Karpas-422 (cell line): ENCODE data around the gene PSMB9. TPM values are rescaled to one million over a fixed set of nuclear protein-coding genes. Genes with fewer than 3 reads are reported as not detected.
A peak's percentile ranks its signal among the peaks of the same experiment; 100 is the strongest.

Source experiments
- DNase-seq: peaks from one replicate; pipeline ENCODE4 v3.0.0-alpha.2; 2015
- H2AFZ ChIP-seq: fragments of 200-600 bp; sonication (generic); 2 replicates; pipeline ENCODE4 v1.6.1; 2014; ENCODE audit warnings: antibody characterized with exemption, low read length, mixed read lengths
- H3K27ac ChIP-seq: fragments of 200-600 bp; sonication (generic); 2 replicates; pipeline ENCODE4 v1.5.1; 2014; ENCODE audit warnings: mild to moderate bottlenecking, low read length, moderate library complexity
- H3K27me3 ChIP-seq: fragments of 200-600 bp; sonication (generic); 2 replicates; pipeline ENCODE4 v1.6.1; 2014; ENCODE audit warnings: low read length, mixed read lengths
- H3K36me3 ChIP-seq: fragments of 200-600 bp; sonication (generic); 2 replicates; pipeline ENCODE4 v1.6.1; 2014; ENCODE audit warnings: low read length, mixed read lengths; ENCODE audit not compliant: insufficient read depth
- H3K4me1 ChIP-seq: fragments of 200-600 bp; sonication (generic); 2 replicates; pipeline ENCODE4 v1.6.1; 2014; ENCODE audit warnings: mild to moderate bottlenecking, low read length, mixed read lengths
- H3K4me2 ChIP-seq: fragments of 200-600 bp; sonication (generic); 2 replicates; pipeline ENCODE4 v1.6.1; 2014; ENCODE audit warnings: low read length, low read depth, mild to moderate bottlenecking; ENCODE audit not compliant: poor library complexity, severe bottlenecking
- H3K4me3 ChIP-seq: fragments of 200-600 bp; sonication (generic); 2 replicates; pipeline ENCODE4 v1.5.1; 2014; ENCODE audit warnings: mild to moderate bottlenecking, antibody characterized with exemption, low read length, mixed read lengths
- H3K79me2 ChIP-seq: fragments of 200-600 bp; sonication (generic); 2 replicates; pipeline ENCODE4 v1.6.1; 2014; ENCODE audit warnings: mild to moderate bottlenecking, low read length, mixed read lengths
- H3K9ac ChIP-seq: fragments of 200-600 bp; sonication (generic); 2 replicates; pipeline ENCODE4 v1.6.0; 2014; ENCODE audit warnings: low read length
- H3K9me2 ChIP-seq: fragments of 200-600 bp; sonication (generic), shearing (Covaris generic); replicated peaks from 2 replicates; pipeline ENCODE4 v1.6.0; 2014; ENCODE audit warnings: mild to moderate bottlenecking, low read length, moderate library complexity; ENCODE audit not compliant: insufficient read depth
- H3K9me3 ChIP-seq: fragments of 300-700, 200-600 bp; sonication (generic); 2 replicates; pipeline ENCODE4 v1.6.1; 2014; ENCODE audit warnings: low read length, mixed read lengths
- H4K20me1 ChIP-seq: fragments of 200-600 bp; sonication (generic); 2 replicates; pipeline ENCODE4 v1.6.1; 2014; ENCODE audit warnings: mild to moderate bottlenecking, antibody characterized with exemption, low read length, low read depth; ENCODE audit not compliant: insufficient read depth
- total RNA-seq: library from RNA; depleted of rRNA; stranded (reverse); fragments of >200 nt; shearing (Covaris generic); gene quantifications from 2 replicates; pipeline ENCODE4 v1.2.3, GENCODE V29; 2014; ENCODE audit warnings: low replicate concordance

The PSMB9 gene
- total RNA-seq, 1 experiment from 2014 or later = 185 TPM

DNA sequence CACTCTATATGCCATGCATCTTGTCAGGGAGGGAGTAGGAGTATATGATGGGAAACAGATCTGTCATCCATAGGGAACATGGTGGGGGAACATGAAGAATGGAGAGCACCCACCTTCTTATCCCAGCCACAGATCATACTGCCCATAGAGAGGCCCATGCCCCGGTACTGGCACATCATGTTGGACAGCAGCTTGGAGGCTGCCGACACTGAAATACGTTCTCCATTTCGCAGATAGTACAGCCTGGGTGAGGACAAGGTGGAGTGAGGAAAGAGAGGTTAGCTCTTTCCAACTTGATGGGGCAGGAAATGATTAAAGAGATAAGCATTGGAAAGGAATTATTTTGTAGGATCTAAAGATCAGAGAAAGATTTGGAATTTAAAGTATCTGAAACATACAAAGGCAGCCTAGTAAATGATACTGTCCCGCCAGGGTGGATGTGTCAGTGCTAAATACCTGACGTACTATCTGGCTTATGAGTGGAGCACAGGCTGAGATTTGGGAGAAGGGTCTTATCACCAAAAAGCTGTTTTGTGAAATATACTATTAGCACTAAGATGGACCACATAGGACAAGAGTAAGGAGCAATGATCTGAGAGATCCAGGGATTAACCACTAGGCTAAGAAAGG, 11.9 kb upstream of the PSMB9 start:
- Histone ChIP-seq H3K9ac (peak overlapping the region; percentile 92), H3K4me2 (peak overlapping the region; percentile 97), H3K4me1 (peaks cover 66% of the 10 kb centered on the region), H3K27ac (peak overlapping the region; percentile 96), H2AFZ (no peak overlapping the region), H3K27me3 (no peaks in the 10 kb centered on the region), H3K9me3 (no peaks in the 10 kb centered on the region), H3K4me3 (peak overlapping the region; percentile 75), H3K9me2 (no peaks in the 10 kb centered on the region), H3K79me2 (peaks cover 52% of the 10 kb centered on the region), H3K36me3 (peaks cover 30% of the 10 kb centered on the region), H4K20me1 (no peaks in the 10 kb centered on the region)
- no peak for DNase-seq

DNA sequence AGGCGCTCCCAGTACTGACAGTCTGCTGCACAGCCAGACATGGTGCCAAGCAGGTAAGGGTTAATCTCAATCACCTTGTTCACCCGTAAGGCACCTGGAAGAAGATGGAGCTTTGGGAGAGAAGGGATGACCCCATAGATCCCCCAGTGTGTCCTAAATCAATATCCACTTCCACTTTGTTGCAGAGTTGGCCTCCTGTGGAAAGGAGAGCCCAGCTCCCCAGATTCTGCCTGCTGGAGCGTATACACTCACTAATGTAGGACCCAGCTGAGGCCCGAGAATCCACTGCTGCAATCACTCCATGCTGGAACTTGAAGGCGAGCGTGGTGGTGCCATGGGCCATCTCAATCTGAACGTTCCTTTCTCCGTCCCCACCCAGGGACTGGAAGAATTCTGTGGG, 11.3 kb upstream of the PSMB9 start:
- H4K20me1 ChIP-seq = no peaks in the 10 kb centered on the region
- peak overlapping the region; percentile 75 for H3K4me3 ChIP-seq
- H3K36me3 ChIP-seq = peaks cover 36% of the 10 kb centered on the region
- peak overlapping the region; percentile 96 for H3K27ac ChIP-seq
- H3K9me3 ChIP-seq = no peaks in the 10 kb centered on the region
- H3K27me3 ChIP-seq = no peaks in the 10 kb centered on the region
- peaks cover 66% of the 10 kb centered on the region for H3K4me1 ChIP-seq
- no peaks in the 10 kb centered on the region for H3K9me2 ChIP-seq
- no peak overlapping the region for H2AFZ ChIP-seq
- H3K79me2 ChIP-seq = peaks cover 48% of the 10 kb centered on the region
- DNase-seq = no peak
- peak overlapping the region; percentile 97 for H3K4me2 ChIP-seq
- H3K9ac ChIP-seq = peak overlapping the region; percentile 92

DNA sequence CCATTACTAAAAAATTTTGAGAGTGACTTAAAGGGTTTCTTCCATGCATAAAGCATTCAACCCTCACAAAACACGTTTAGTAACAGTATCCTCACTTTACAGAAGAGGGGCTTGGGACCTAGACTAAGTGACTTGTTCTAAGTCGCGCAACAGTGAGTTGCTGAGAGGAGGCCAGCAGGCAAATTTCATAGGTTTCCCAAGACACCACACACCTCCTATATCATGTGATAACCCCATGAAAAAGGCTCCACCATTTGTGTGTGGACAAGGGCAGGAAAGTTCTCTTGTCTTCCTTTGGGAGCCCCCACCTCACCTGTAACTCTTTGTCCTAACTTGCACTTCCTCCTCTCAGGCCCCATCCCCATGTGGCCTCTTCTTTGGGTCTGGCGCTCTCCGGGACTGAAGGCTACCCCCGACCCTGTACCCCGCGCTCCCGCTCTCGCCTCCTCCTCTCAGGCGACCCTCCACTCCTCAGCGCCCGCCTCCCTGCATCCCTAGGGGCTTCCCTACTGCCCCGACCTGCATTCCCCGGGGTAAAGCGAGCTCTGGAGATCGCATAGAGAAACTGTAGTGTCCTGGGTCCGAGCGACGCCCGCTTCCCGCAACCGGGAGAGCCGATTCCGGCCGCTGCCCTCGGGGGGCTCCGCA, 10.5 kb upstream of the PSMB9 start:
- H3K27ac ChIP-seq = peak overlapping the region; percentile 96
- H3K4me2 ChIP-seq = peak overlapping the region; percentile 97
- H3K4me1 ChIP-seq = peaks cover 72% of the 10 kb centered on the region
- H3K27me3 ChIP-seq = no peaks in the 10 kb centered on the region
- no peak overlapping the region for H2AFZ ChIP-seq
- peak overlapping the region; percentile 92 for H3K9ac ChIP-seq
- H3K4me3 ChIP-seq = peak overlapping the region; percentile 75
- no peaks in the 10 kb centered on the region for H3K9me3 ChIP-seq
- H3K9me2 ChIP-seq = no peaks in the 10 kb centered on the region
- peaks cover 46% of the 10 kb centered on the region for H3K79me2 ChIP-seq
- DNase-seq = peak; percentile 86
- peaks cover 43% of the 10 kb centered on the region for H3K36me3 ChIP-seq
- no peaks in the 10 kb centered on the region for H4K20me1 ChIP-seq

DNA sequence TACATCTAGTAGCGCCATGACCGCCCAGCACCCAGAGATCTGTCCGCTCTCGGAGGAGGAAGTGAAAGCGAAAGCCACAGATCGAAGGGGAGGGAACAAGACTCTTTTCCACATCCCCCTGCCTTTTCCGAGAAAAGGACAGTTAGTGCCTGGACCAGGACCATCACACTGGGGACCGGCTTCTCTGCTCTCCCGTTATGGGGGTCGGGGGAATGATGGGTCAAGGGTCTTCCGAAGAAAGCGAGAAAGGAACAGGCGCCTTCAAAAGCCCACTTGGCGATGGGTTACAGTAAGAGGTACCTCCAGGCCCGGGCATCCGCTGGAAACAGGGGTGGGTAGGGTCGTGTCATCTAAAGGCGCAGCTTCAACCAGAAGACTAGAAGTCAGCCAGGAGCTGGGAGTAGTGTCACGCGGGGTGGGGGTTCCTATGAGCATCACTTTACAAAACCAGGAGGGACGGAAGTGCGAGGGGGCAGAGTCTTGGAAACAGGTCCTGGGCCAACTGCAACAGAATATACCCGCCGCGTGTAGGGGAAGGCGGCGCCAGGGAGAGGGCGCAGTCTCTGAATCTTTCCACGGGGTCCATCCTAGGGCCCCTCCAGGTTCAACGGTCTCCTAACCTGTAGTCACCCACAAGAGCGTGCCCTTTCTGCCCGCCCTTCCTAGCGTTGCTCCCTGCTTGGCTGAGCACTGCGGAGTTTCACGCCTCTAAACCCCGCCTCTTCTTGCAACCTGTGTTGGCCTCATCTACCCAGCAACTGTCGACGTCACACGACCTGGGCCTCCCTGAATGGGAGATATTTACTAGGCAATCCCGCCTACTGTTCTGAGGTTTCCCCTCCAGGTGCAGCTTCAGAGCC, 9.8 kb upstream of the PSMB9 start, which contains the start of gene PSMB8:
PSMB8 (minus strand) TSS at position 69 of the 860 bp plus-strand sequence; CDS start at position 18, 51 bp downstream.
- peak within 1 kb of the TSS; percentile 75 for H3K4me3 ChIP-seq
- H4K20me1 ChIP-seq = no peaks in the 10 kb centered on the region
- peaks cover 52% of the 10 kb centered on the region for H3K79me2 ChIP-seq
- no peaks in the 10 kb centered on the region for H3K9me3 ChIP-seq
- peaks cover 45% of the 10 kb centered on the region for H3K36me3 ChIP-seq
- H3K27me3 ChIP-seq = no peaks in the 10 kb centered on the region
- peak within 1 kb of the TSS; percentile 97 for H3K4me2 ChIP-seq
- H2AFZ ChIP-seq = no peak within 1 kb of the TSS
- H3K4me1 ChIP-seq = peaks cover 77% of the 10 kb centered on the region
- no peaks in the 10 kb centered on the region for H3K9me2 ChIP-seq
- H3K27ac ChIP-seq = peak within 1 kb of the TSS; percentile 96
- H3K9ac ChIP-seq = peak within 1 kb of the TSS; percentile 92
- DNase-seq = peak; percentile 99

DNA sequence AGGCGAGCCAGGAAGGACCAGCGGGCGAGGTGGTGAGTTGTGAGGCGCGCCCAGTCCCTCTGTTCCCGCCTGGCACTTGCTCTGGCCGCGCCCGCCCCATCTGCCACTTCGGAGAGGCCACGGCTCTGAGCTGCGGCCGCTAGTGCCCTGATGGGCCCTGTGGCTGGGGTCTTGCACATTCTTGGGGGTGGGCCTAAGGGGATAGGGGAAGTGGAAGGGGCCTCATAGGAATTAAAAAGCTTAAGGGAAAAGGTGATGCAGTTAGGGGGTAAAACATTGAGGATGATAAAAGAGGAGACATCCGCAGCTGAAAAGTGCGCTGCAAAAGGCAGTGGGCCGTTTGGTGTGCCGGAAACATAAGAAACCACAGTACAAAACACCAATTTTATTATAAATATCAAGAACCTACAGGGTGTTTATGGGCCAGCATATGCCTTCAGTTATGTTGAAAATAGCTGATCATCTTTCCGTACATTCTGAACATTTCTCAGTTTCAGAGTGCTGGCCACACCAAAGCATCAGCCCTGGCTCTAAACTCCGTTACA, 9.1 kb upstream of the PSMB9 start:
- Histone ChIP-seq H3K4me2 (peak overlapping the region; percentile 97), H3K9ac (peak overlapping the region; percentile 92), H3K9me3 (no peaks in the 10 kb centered on the region), H3K27me3 (no peaks in the 10 kb centered on the region), H3K79me2 (peaks cover 55% of the 10 kb centered on the region), H3K4me3 (peak overlapping the region; percentile 75), H4K20me1 (no peaks in the 10 kb centered on the region), H3K36me3 (peaks cover 47% of the 10 kb centered on the region), H3K9me2 (no peaks in the 10 kb centered on the region), H3K4me1 (peaks cover 77% of the 10 kb centered on the region), H2AFZ (no peak overlapping the region), H3K27ac (peak overlapping the region; percentile 96)
- no peak for DNase-seq

DNA sequence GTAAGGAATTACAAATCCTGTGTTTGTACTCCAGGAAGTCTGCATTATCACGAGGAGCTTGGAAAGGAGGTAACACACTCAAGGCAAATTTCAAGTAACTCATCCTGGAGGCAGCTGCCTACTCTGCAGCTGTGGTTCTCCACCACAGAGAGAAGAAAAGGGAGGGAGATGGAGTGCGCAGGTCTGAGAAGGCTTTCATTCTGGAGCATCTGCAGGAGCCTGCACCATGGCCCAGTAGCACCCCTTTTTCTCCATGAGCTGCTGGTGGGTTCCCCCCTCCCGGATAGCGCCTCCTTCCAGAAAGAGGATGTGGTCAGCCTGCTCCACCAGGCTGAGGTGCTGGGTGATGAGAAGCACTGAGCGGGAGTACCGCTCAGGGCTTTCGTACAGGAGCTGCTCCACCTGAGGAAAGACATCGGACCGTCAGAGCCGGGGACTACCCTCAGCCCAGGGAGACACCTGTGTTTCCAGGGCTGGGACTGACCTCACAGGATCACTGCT, 8.6 kb upstream of the PSMB9 start:
- no peaks in the 10 kb centered on the region for H3K27me3 ChIP-seq
- peak overlapping the region; percentile 97 for H3K4me2 ChIP-seq
- no peaks in the 10 kb centered on the region for H3K9me2 ChIP-seq
- H3K9me3 ChIP-seq = no peaks in the 10 kb centered on the region
- H3K4me1 ChIP-seq = peaks cover 75% of the 10 kb centered on the region
- peak overlapping the region; percentile 96 for H3K27ac ChIP-seq
- no peaks in the 10 kb centered on the region for H4K20me1 ChIP-seq
- peaks cover 60% of the 10 kb centered on the region for H3K79me2 ChIP-seq
- H2AFZ ChIP-seq = no peak overlapping the region
- DNase-seq = peak; percentile 83
- H3K4me3 ChIP-seq = peak overlapping the region; percentile 75
- peaks cover 52% of the 10 kb centered on the region for H3K36me3 ChIP-seq
- peak overlapping the region; percentile 92 for H3K9ac ChIP-seq

DNA sequence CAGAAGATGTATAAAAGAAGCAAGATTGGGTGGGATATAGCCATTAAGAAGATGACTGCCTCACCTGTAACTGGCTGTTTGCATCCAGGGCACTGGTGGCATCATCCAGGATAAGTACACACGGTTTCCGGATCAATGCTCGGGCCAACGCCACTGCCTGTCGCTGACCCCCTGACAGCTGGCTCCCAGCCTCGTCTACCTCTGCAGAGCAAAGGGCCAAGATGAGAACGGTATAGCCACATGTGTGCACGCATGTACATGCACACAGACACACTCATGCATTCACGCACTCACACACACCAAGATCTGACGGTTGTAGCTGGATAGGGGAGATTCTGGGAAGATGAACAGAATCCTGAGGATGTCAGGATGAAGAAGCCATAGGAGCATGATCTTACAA, 7.0 kb upstream of the PSMB9 start:
- Histone ChIP-seq H3K4me3 (no peak overlapping the region), H3K27ac (peak overlapping the region; percentile 96; the same call in 1 of the 2 replicates)

More for the DNA sequence above, 7.0 kb upstream of the PSMB9 start:
- Histone ChIP-seq H3K4me2 (peak overlapping the region; percentile 97), H3K79me2 (peaks cover 73% of the 10 kb centered on the region), H3K4me1 (peaks cover 71% of the 10 kb centered on the region), H3K9me3 (no peaks in the 10 kb centered on the region), H3K9me2 (no peaks in the 10 kb centered on the region), H4K20me1 (no peaks in the 10 kb centered on the region), H2AFZ (no peak overlapping the region), H3K36me3 (peaks cover 58% of the 10 kb centered on the region), H3K9ac (no peak overlapping the region), H3K27me3 (no peaks in the 10 kb centered on the region)
- no peak for DNase-seq
